Stimulated activated CD8-positive, alpha-beta memory T cell treated with anti-CD3 and anti-CD28 coated beads, Interleukin-15, amount 100 ng/mL, for 4 hours (primary cell): ENCODE measurements around the gene PDCD1LG2.
"Not testable (repeated sequence)": the region's sequence is repeated elsewhere in the genome, so short reads cannot be mapped to it uniquely, and the experiment has no call there.

Experiments
- DNase-seq, 2 donors: peaks; one replicate each; pipeline ENCODE4 v3.0.0-alpha.2; 2020; ENCODE audit warnings: low read depth in 2 of 2

The PDCD1LG2 gene

GRCh38 chr9:5510360-5510931 is at the start of gene PDCD1LG2:
TSS of gene PDCD1LG2 (plus strand) at chr9:5510531. CDS start at chr9:5522547, 12,016 bp downstream.
- no peak for DNase-seq

- not testable (repeated sequence) for DNase-seq
These were observed 45.5 kb upstream of the PDCD1LG2 start for GRCh38 chr9:5464831-5465330.

GRCh38 chr9:5466005-5466404 is 44.3 kb upstream of the PDCD1LG2 start:
- no peak for DNase-seq

GRCh38 chr9:5466766-5467165 is 43.6 kb upstream of the PDCD1LG2 start:
- DNase-seq, result no peak

GRCh38 chr9:5468850-5469249 is 41.5 kb upstream of the PDCD1LG2 start:
- DNase-seq, result no peak

GRCh38 chr9:5470122-5470521 is 40.2 kb upstream of the PDCD1LG2 start:
- DNase-seq, result no peak

- DNase-seq, result no peak
These were observed 39.5 kb upstream of the PDCD1LG2 start for GRCh38 chr9:5470816-5471215.

- not testable (repeated sequence) for DNase-seq
These were observed 34.7 kb upstream of the PDCD1LG2 start for GRCh38 chr9:5475611-5476010.

- DNase-seq, result no peak
These were observed 32.1 kb upstream of the PDCD1LG2 start for GRCh38 chr9:5478206-5478605.

- DNase-seq, result no peak
These were observed 30.2 kb upstream of the PDCD1LG2 start for GRCh38 chr9:5479994-5480694.

GRCh38 chr9:5480919-5481318 is 29.4 kb upstream of the PDCD1LG2 start:
- DNase-seq, result no peak

- no peak for DNase-seq
These were observed 28.9 kb upstream of the PDCD1LG2 start for GRCh38 chr9:5481322-5482040.

GRCh38 chr9:5482194-5482593 is 28.1 kb upstream of the PDCD1LG2 start:
- DNase-seq, result no peak

- DNase-seq, result no peak
These were observed 27.0 kb upstream of the PDCD1LG2 start for GRCh38 chr9:5483306-5483705.

- DNase-seq, result no peak
These were observed 24.8 kb upstream of the PDCD1LG2 start for GRCh38 chr9:5485378-5486085.

GRCh38 chr9:5486988-5487387 is 23.3 kb upstream of the PDCD1LG2 start:
- DNase-seq, result no peak

- DNase-seq, result no peak
These were observed 21.9 kb upstream of the PDCD1LG2 start for GRCh38 chr9:5488221-5489008.

GRCh38 chr9:5489630-5490490 is 20.5 kb upstream of the PDCD1LG2 start:
- DNase-seq, result no peak

- DNase-seq, result no peak
These were observed 17.2 kb upstream of the PDCD1LG2 start for GRCh38 chr9:5492965-5493678.
